GM10266 (cell line): ENCODE measurements around the gene ORMDL2.
A peak's percentile ranks its signal among the peaks of the same experiment; 100 is the strongest.
"Not testable (repeated sequence)": the region's sequence is repeated elsewhere in the genome, so short reads cannot be mapped to it uniquely, and the experiment has no call there.

ENCODE experiments used
- DNase-seq: peaks from one replicate; pipeline ENCODE4 v3.0.0; 2012; ENCODE audit errors: extremely low spot score
- CTCF ChIP-seq: IDR thresholded peaks from 2 replicates; pipeline ENCODE4 v1.5.1; 2012; ENCODE audit warnings: mild to moderate bottlenecking, low read depth; ENCODE audit not compliant: control insufficient read depth, insufficient read depth; ENCODE audit errors: missing control alignments

The ORMDL2 gene

GRCh38 chr12:55827806-55828205 lies 10.0 kb downstream of the ORMDL2 start:
- TF ChIP-seq CTCF: no peak
- no peak for DNase-seq

GRCh38 chr12:55828357-55828756 lies 10.5 kb downstream of the ORMDL2 start:
- no peak for TF ChIP-seq CTCF
- no peak for DNase-seq

GRCh38 chr12:55829967-55830600 lies 12.2 kb downstream of the ORMDL2 start:
- peak; percentile 39 for DNase-seq
- no peak for TF ChIP-seq CTCF

GRCh38 chr12:55830601-55831446 lies 13.0 kb downstream of the ORMDL2 start:
- peak; percentile 51 for DNase-seq
- TF ChIP-seq CTCF: no peak

GRCh38 chr12:55831447-55831815 lies 13.6 kb downstream of the ORMDL2 start:
- DNase-seq: no peak
- TF ChIP-seq CTCF: no peak

- no peak for TF ChIP-seq CTCF
- no peak for DNase-seq
These were observed 15.2 kb downstream of the ORMDL2 start for GRCh38 chr12:55833056-55833455.

GRCh38 chr12:55834400-55834799 lies 16.6 kb downstream of the ORMDL2 start:
- DNase-seq: not testable (repeated sequence)
